Nephron (organoid): Measurements from ENCODE around the gene MED6.
A peak's percentile ranks its signal among the peaks of the same experiment; 100 is the strongest.

ENCODE experiments used
- H3K27ac Mint-ChIP-seq, 3 experiments: 2 replicates each; pipeline ENCODE4 v1.8.0; 2020; ENCODE audit warnings: mixed read lengths in 3 of 3, mild to moderate bottlenecking in 2 of 3, moderate library complexity in 1 of 3
- H3K27me3 Mint-ChIP-seq: 2 replicates; pipeline ENCODE4 v1.8.0; 2021; ENCODE audit warnings: low read depth, mild to moderate bottlenecking, moderate library complexity, mixed read lengths
- H3K36me3 Mint-ChIP-seq: 2 replicates; pipeline ENCODE4 v1.8.0; 2020; ENCODE audit warnings: low read depth, mixed read lengths
- H3K4me1 Mint-ChIP-seq: 2 replicates; pipeline ENCODE4 v1.8.0; 2020; ENCODE audit warnings: mixed read lengths
- H3K4me3 Mint-ChIP-seq, 3 experiments: 2 replicates each; pipeline ENCODE4 v1.8.0; 2020; ENCODE audit warnings: mild to moderate bottlenecking in 3 of 3, mixed read lengths in 3 of 3, moderate library complexity in 2 of 3
- H3K9me3 Mint-ChIP-seq: 2 replicates; pipeline ENCODE4 v1.8.0; 2020; ENCODE audit warnings: mixed read lengths
- CTCF ChIP-seq, 3 experiments: fragments of 200-600 bp; sonication (generic); IDR thresholded peaks; one replicate each; pipeline ENCODE4 v1.5.0; 2021; ENCODE audit warnings: antibody characterized with exemption in 3 of 3; ENCODE audit not compliant: unreplicated experiment in 3 of 3

The MED6 gene

GRCh38 chr14:70594461-70594860, 6.0 kb downstream of the MED6 start:
- no peak overlapping the region for H3K27ac Mint-ChIP-seq
- no peaks in the 10 kb centered on the region for H3K9me3 Mint-ChIP-seq
- peaks cover 16% of the 10 kb centered on the region for H3K4me1 Mint-ChIP-seq

GRCh38 chr14:70585231-70585630, 15.2 kb downstream of the MED6 start:
- H3K4me1 Mint-ChIP-seq: no peaks in the 10 kb centered on the region
- H3K27me3 Mint-ChIP-seq: no peaks in the 10 kb centered on the region
- TF ChIP-seq CTCF (IDR thresholded peaks at IDR 0.05; ENCODE audit: unreplicated experiment in 3 of 3): no peak
- H3K9me3 Mint-ChIP-seq: peaks cover 3% of the 10 kb centered on the region
- H3K27ac Mint-ChIP-seq: no peak overlapping the region
- peaks cover 80% of the 10 kb centered on the region for H3K36me3 Mint-ChIP-seq
- no peak overlapping the region for H3K4me3 Mint-ChIP-seq

More at GRCh38 chr14:70594461-70594860, 6.0 kb downstream of the MED6 start:
- Mint-ChIP-seq H3K4me3 (no peak overlapping the region), H3K36me3 (peaks cover 47% of the 10 kb centered on the region), H3K27me3 (no peaks in the 10 kb centered on the region)
- no peak for TF ChIP-seq CTCF (IDR thresholded peaks at IDR 0.05; ENCODE audit: unreplicated experiment in 3 of 3)

- H3K27ac Mint-ChIP-seq: no peak overlapping the region
- no peak for TF ChIP-seq CTCF (IDR thresholded peaks at IDR 0.05; ENCODE audit: unreplicated experiment in 3 of 3)
- H3K27me3 Mint-ChIP-seq: no peaks in the 10 kb centered on the region
- peaks cover 68% of the 10 kb centered on the region for H3K36me3 Mint-ChIP-seq
- peaks cover 9% of the 10 kb centered on the region for H3K9me3 Mint-ChIP-seq
- H3K4me3 Mint-ChIP-seq: no peak overlapping the region
- no peaks in the 10 kb centered on the region for H3K4me1 Mint-ChIP-seq
These were observed 23.6 kb downstream of the MED6 start for GRCh38 chr14:70576891-70577290.

- peaks cover 8% of the 10 kb centered on the region for H3K9me3 Mint-ChIP-seq
- no peaks in the 10 kb centered on the region for H3K4me1 Mint-ChIP-seq
- no peak overlapping the region for H3K4me3 Mint-ChIP-seq
- H3K27ac Mint-ChIP-seq: no peak overlapping the region
- peaks cover 63% of the 10 kb centered on the region for H3K36me3 Mint-ChIP-seq
- H3K27me3 Mint-ChIP-seq: no peaks in the 10 kb centered on the region
- no peak for TF ChIP-seq CTCF (IDR thresholded peaks at IDR 0.05; ENCODE audit: unreplicated experiment in 3 of 3)
These were observed 27.4 kb downstream of the MED6 start for GRCh38 chr14:70573050-70573449.

GRCh38 chr14:70571139-70571538, 29.3 kb downstream of the MED6 start:
- H3K36me3 Mint-ChIP-seq: peaks cover 70% of the 10 kb centered on the region
- H3K27me3 Mint-ChIP-seq: no peaks in the 10 kb centered on the region
- no peaks in the 10 kb centered on the region for H3K4me1 Mint-ChIP-seq
- H3K4me3 Mint-ChIP-seq: no peak overlapping the region
- no peak overlapping the region for H3K27ac Mint-ChIP-seq
- TF ChIP-seq CTCF (IDR thresholded peaks at IDR 0.05; ENCODE audit: unreplicated experiment in 3 of 3): no peak
- H3K9me3 Mint-ChIP-seq: peaks cover 15% of the 10 kb centered on the region

GRCh38 chr14:70567791-70568190, 32.7 kb downstream of the MED6 start:
- Mint-ChIP-seq H3K4me1 (no peaks in the 10 kb centered on the region), H3K36me3 (peaks cover 88% of the 10 kb centered on the region), H3K4me3 (no peak overlapping the region), H3K27ac (no peak overlapping the region), H3K9me3 (peaks cover 36% of the 10 kb centered on the region), H3K27me3 (no peaks in the 10 kb centered on the region)
- TF ChIP-seq CTCF (IDR thresholded peaks at IDR 0.05; ENCODE audit: unreplicated experiment in 3 of 3): peak in 2 of 3 experiments; percentile 14 to 28
